Gastrocnemius medialis (tissue), 4 donors: ENCODE measurements around the gene NOP14.

ENCODE experiments used
- CTCF ChIP-seq, 5 experiments: fragments of 450-650 bp in 3 of 5; fragments of 200-600 bp in 2 of 5; sonication (generic) in 2 of 5; IDR thresholded peaks in 4 of 5; conservative IDR thresholded peaks in 1 of 5; 1 replicate in 4 of 5; 2 replicates in 1 of 5; pipeline ENCODE4 v1.5.1; 2016 to 2019; ENCODE audit warnings: antibody characterized with exemption in 5 of 5, mild to moderate bottlenecking in 3 of 5, moderate library complexity in 3 of 5
- POLR2A ChIP-seq, 2 donors: fragments of 450-650 bp; IDR thresholded peaks; one replicate each; pipeline ENCODE4 v1.6.1; 2017; ENCODE audit warnings: antibody characterized with exemption in 2 of 2, mild to moderate bottlenecking in 2 of 2, moderate library complexity in 2 of 2

GRCh38 chr4:2936773-2937145 is 26.4 kb downstream of the NOP14 start:
- TF ChIP-seq POLR2A (IDR thresholded peaks at IDR 0.05): no peak
- TF ChIP-seq CTCF (IDR thresholded peaks at IDR 0.05 in 4 of 5, conservative IDR thresholded peaks at IDR 0.05 in 1 of 5): no peak
